LNCaP clone FGC (cell line): ENCODE data around the gene LSS.
"Not testable (repeated sequence)": the region's sequence is repeated elsewhere in the genome, so short reads cannot be mapped to it uniquely, and the experiment has no call there.

ENCODE experiments used
- DNase-seq: peaks from one replicate; pipeline ENCODE4 v3.0.0-alpha.2; 2011; ENCODE audit warnings: low read depth
- H3K4me3 ChIP-seq: 2 replicates; pipeline ENCODE4 v1.5.1; 2011; ENCODE audit warnings: mild to moderate bottlenecking, low read depth, low read length, control low read depth
- TF ChIP-seq, protein P1 (sequence below): IDR thresholded peaks from 2 replicates; pipeline ENCODE4 v1.5.1; 2012; ENCODE audit warnings: mild to moderate bottlenecking; ENCODE audit not compliant: control insufficient read depth, insufficient read depth; ENCODE audit errors: extremely low read depth

The LSS gene

GRCh38 chr21:46226920-46227599 is 1.5 kb downstream of the LSS start:
- peak overlapping the region; percentile 78 for H3K4me3 ChIP-seq
- TF ChIP-seq, protein P1, sequence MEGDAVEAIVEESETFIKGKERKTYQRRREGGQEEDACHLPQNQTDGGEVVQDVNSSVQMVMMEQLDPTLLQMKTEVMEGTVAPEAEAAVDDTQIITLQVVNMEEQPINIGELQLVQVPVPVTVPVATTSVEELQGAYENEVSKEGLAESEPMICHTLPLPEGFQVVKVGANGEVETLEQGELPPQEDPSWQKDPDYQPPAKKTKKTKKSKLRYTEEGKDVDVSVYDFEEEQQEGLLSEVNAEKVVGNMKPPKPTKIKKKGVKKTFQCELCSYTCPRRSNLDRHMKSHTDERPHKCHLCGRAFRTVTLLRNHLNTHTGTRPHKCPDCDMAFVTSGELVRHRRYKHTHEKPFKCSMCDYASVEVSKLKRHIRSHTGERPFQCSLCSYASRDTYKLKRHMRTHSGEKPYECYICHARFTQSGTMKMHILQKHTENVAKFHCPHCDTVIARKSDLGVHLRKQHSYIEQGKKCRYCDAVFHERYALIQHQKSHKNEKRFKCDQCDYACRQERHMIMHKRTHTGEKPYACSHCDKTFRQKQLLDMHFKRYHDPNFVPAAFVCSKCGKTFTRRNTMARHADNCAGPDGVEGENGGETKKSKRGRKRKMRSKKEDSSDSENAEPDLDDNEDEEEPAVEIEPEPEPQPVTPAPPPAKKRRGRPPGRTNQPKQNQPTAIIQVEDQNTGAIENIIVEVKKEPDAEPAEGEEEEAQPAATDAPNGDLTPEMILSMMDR = no peak
- no peak for DNase-seq

DNA sequence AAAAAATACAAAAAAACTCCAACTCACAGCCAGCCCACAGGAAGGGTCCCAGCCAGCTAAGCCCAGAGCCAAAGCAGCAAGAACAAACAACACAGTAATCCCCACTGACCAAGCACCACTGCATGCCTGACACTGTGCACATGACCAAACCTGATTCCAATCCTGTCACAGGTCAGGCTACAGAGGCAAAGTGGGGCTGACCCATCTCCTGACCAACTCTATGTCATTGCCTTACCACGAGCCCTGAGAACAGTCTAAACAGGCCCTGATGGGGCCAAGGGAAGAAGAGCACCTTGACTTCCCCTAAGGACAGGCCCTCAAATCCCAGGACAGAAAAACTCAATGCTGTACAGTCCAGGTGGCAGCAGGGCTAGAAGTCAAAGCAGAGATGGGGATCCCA is 2.4 kb downstream of the LSS start:
- TF ChIP-seq, protein P1 = no peak
- no peak for DNase-seq
- H3K4me3 ChIP-seq = no peak overlapping the region

DNA sequence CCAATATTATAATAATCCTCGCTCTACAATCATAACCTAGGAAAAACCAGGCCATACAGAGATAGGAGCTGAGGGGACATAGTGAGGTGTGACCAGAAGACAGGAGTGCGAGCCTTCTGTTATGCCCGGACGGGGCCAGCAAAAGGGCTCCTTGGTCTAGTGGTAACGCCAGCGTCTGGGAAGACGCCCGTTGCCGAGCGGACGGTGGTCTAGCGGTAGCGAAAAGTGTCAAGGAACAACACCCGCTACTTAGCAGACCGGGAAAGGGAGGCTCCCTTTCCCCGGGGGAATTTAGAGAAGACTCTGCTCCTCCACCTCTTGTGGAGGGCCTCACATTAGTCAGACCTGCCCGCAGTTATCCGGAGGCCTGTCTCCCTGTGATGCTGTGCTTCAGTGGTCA is 4.9 kb downstream of the LSS start:
- DNase-seq, H3K4me3 ChIP-seq: not testable (repeated sequence)

GRCh38 chr21:46223217-46223616 is 5.4 kb downstream of the LSS start:
- TF ChIP-seq, protein P1 = no peak
- H3K4me3 ChIP-seq = no peak overlapping the region
- no peak for DNase-seq

DNA sequence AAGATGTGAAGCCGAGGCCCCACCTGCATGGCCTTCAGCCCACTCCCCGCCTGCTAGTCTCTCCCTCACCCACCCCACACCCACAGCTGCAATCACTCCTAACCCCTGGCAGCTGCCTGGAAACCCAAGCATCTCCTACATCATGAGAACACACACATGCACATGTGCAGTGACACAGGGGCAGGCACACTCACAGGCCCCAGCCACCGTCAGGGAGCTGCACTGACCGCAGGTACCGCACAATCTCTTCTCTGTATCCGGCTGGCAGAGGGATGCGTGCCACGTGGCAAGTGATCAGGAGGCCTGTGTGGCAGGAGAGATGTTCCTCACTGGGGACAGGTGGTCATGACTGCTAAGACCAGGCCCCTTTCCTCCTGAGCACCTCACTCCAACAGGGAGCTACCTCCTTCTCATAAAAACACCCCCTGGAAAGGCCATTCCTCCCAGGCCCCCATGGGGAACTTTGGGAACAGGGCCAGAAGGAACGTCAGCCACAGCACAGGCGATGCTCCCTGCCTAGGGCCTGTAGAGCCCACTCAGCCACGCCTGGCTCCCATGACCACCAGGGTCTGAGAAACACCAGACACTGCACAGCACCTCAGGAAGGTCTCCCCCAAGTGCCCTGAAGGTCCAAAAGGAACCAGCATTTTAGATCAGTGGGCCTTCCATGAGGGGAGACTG is 6.0 kb downstream of the LSS start:
- H3K4me3 ChIP-seq = no peak overlapping the region
- DNase-seq = no peak
- TF ChIP-seq, protein P1 = no peak

DNA sequence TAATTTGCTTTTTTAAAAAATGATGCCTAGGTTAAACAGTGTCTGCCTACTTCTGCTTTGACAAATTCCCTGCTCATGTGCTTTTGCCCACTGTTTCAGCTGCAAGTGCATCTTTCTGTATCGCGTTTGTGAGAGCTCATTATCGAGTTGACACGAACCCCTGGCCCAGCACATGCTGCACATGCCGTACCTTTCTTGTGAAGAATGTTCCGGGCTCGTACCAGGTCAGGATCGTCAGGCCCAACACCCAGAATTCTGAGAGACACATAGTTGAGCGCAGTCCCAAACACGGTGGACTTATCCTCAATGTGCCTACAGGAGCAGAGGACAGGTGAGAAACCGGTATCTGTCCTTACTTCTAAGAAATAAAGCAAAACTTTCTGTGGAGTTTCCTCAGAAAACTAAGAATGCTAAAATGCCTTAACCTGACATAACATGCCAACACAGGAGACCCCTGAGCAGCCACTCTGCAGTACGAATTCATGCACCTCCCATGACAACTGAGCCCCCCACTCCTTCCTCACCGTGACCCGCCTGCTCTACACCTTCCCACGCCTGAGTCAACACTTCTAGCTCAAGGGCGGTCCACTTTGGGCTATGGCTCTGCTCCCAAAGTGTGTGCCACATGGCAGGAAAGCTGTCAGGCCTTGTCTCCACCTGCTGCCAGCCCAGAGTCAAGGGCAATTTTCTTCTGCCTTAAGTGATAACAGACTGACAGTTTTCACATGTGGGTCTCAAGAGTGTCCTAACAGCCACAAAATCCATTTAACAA is 6.7 kb downstream of the LSS start:
- H3K4me3 ChIP-seq = no peak overlapping the region
- DNase-seq = no peak
- TF ChIP-seq, protein P1 = no peak

GRCh38 chr21:46220847-46221246 is 7.7 kb downstream of the LSS start:
- no peak overlapping the region for H3K4me3 ChIP-seq
- TF ChIP-seq, protein P1 = no peak
- no peak for DNase-seq
